Erythroblast (primary cell): ENCODE results near the gene CLBA1.

ENCODE experiments used
- GATA1 ChIP-seq: IDR thresholded peaks from 2 replicates; pipeline ENCODE4 v1.6.1; 2011; ENCODE audit warnings: low read depth, mild to moderate bottlenecking, control low read depth, low read length, moderate library complexity
- POLR2A ChIP-seq: IDR thresholded peaks from 2 replicates; pipeline ENCODE4 v1.6.1; 2011; ENCODE audit warnings: mild to moderate bottlenecking, low read length

DNA sequence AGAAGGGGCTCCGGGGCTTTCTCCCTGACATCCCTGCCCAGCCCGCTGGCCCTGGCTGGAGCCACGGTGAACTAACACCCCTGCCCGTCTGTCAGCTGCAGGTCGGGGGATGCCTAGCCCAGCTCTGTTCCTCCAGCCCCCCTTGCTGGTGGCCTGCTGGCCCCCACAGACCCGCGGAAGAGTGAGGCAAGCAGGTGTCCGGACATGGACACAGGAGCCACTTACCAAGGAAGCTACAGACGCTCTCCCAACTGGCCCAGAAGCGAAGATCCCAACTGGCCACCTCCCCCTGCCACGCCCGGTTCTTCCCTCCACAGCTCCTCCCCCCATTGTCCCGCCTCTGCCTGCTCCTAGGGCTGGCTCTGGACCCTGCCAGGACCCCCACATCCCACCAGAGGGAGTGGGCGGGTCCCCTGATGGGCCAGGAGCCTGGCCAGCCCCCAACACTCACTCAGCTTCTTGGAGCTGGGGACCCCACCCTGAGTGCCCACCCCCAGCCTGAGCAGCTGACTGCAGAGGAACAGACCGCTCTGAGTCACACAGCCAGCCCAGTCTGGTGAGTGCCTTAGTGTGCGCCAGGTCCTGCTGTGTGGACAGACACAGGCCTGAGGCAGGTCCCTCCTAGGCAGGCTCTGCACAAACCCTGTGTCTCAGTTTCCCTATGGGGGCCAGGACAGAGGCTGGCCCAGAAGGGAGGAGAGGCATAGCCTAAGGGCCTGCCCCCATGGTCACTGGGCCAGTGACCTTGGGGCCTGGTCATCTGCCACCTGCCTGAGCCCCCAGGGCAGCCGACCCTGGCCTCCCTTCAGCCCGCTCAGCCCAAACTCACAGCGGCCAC lies 15.1 kb upstream of the CLBA1 start:
- TF ChIP-seq POLR2A (no peak), GATA1 (no peak)
